K562 (cell line): Measurements from ENCODE around the gene TMEM217. TPM values are rescaled to one million over a fixed set of nuclear protein-coding genes. Genes with fewer than 3 reads are reported as not detected.

Source experiments
- CBFA2T3 ChIP-seq: fragments of 450-650 bp; IDR thresholded peaks from 2 replicates; pipeline ENCODE4 v1.6.1; 2017
- CBX2 ChIP-seq: fragments of 200-600 bp; sonication (generic); IDR thresholded peaks from one replicate; pipeline ENCODE4 v1.6.1; 2012; ENCODE audit warnings: mild to moderate bottlenecking, low read length, inconsistent platforms; ENCODE audit not compliant: insufficient read depth, poor library complexity, severe bottlenecking
- ERF ChIP-seq: fragments of 450-650 bp; formaldehyde crosslinking; IDR thresholded peaks from 2 replicates; pipeline ENCODE4 v1.4.0; 2020; ENCODE audit warnings: mild to moderate bottlenecking, mixed read lengths
- ESRRA ChIP-seq: fragments of 450-650 bp; IDR thresholded peaks from 2 replicates; pipeline ENCODE4 v1.6.1; 2014; ENCODE audit warnings: low read depth, mild to moderate bottlenecking, moderate library complexity, borderline replicate concordance
- HNRNPUL1 ChIP-seq: fragments of 200-400 bp; formaldehyde crosslinking; IDR thresholded peaks from 2 replicates; pipeline ENCODE4 v1.6.1; 2017; ENCODE audit warnings: low read length
- HOXB6 ChIP-seq: fragments of 250-450 bp; sonication (Bioruptor Pico); IDR thresholded peaks from 2 replicates; pipeline ENCODE4 v1.5.1; 2022; ENCODE audit warnings: mild to moderate bottlenecking, borderline replicate concordance
- KLF10 ChIP-seq: fragments of 250-450 bp; sonication (Bioruptor Pico); IDR thresholded peaks from 2 replicates; pipeline ENCODE4 v1.6.1; 2021; ENCODE audit warnings: matching md5 sums
- MECOM ChIP-seq: fragments of 250-450 bp; sonication (Bioruptor Pico); IDR thresholded peaks from 2 replicates; pipeline ENCODE4 v1.8.0; 2022; ENCODE audit warnings: inconsistent platforms
- MEF2A ChIP-seq: IDR thresholded peaks from 2 replicates; pipeline ENCODE4 v1.6.1; 2011; ENCODE audit warnings: low read depth, mild to moderate bottlenecking, low read length, moderate library complexity; ENCODE audit not compliant: control insufficient read depth
- NFRKB ChIP-seq: fragments of 450-650 bp; IDR thresholded peaks from 2 replicates; pipeline ENCODE4 v1.6.1; 2016; ENCODE audit warnings: low read depth
- NR2C1 ChIP-seq, 2 experiments: fragments of 450-650 bp; IDR thresholded peaks; 2 replicates each; pipeline ENCODE4 v1.6.1; 2017; ENCODE audit warnings: mild to moderate bottlenecking in 2 of 2, antibody characterized with exemption in 1 of 2, inconsistent platforms in 1 of 2, missing compliant biosample characterization in 1 of 2, missing genetic modification characterization in 1 of 2
- PBX2 ChIP-seq, 2 experiments: IDR thresholded peaks in 1 of 2; conservative IDR thresholded peaks in 1 of 2; 2 replicates each; pipeline ENCODE4 v1.6.1; 2016; ENCODE audit warnings: low read depth in 2 of 2, mild to moderate bottlenecking in 1 of 2, missing compliant biosample characterization in 1 of 2, missing genetic modification characterization in 1 of 2, moderate library complexity in 1 of 2
- PCBP1 ChIP-seq: fragments of 200-400 bp; formaldehyde crosslinking; IDR thresholded peaks from 2 replicates; pipeline ENCODE4 v1.6.1; 2018; ENCODE audit warnings: mild to moderate bottlenecking, low read depth, low read length; ENCODE audit not compliant: poor library complexity, severe bottlenecking
- PCBP2 ChIP-seq: fragments of 200-400 bp; formaldehyde crosslinking; IDR thresholded peaks from 2 replicates; pipeline ENCODE4 v1.6.1; 2018; ENCODE audit warnings: low read length, low read depth, mild to moderate bottlenecking, moderate library complexity; ENCODE audit not compliant: poor library complexity, severe bottlenecking
- PHF21A ChIP-seq: fragments of 450-650 bp; IDR thresholded peaks from 2 replicates; pipeline ENCODE4 v1.6.1; 2017; ENCODE audit warnings: low read depth, borderline replicate concordance
- RFX7 ChIP-seq: fragments of 250-450 bp; sonication (Bioruptor Pico); IDR thresholded peaks from 2 replicates; pipeline ENCODE4 v1.5.1; 2021; ENCODE audit warnings: mild to moderate bottlenecking
- RUNX1 ChIP-seq: sonication (generic); IDR thresholded peaks from 2 replicates; pipeline ENCODE4 v1.6.1; 2016; ENCODE audit warnings: antibody characterized with exemption, low read depth
- SREBF1 ChIP-seq: fragments of 150-350 bp; IDR thresholded peaks from 2 replicates; pipeline ENCODE4 v1.6.1; 2014; ENCODE audit warnings: antibody characterized with exemption, low read depth, low read length, borderline replicate concordance
- ZKSCAN3 ChIP-seq: fragments of 250-450 bp; sonication (Bioruptor Pico); IDR thresholded peaks from 2 replicates; pipeline ENCODE4 v1.4.0; 2020
- ZNF121 ChIP-seq: sonication (generic); formaldehyde crosslinking; conservative IDR thresholded peaks from 2 replicates; pipeline ENCODE4 v1.8.0; 2022; ENCODE audit warnings: missing genetic modification reagents
- ZNF830 ChIP-seq: fragments of 250-450 bp; sonication (Bioruptor Pico); IDR thresholded peaks from 2 replicates; pipeline ENCODE4 v1.5.0; 2021; ENCODE audit warnings: mild to moderate bottlenecking
- polyA plus RNA-seq, 8 experiments: library from polyadenylated mRNA; depleted of rRNA in 4 of 8; stranded (reverse) in 5 of 8; unstranded in 3 of 8; fragments of >200 nt; fragmentation: Nextera tagmentation in 2 of 8; fragmentation: Illumina TruSeq in 1 of 8; extraction: Ambion mirVana in 2 of 8; extraction: Trizol in 1 of 8; gene quantifications; 2 replicates each; pipeline versions ENCODE4 v1.2.1 to v1.2.3, GENCODE V29; 2011 to 2014; ENCODE audit warnings: inconsistent platforms in 1 of 8, missing spikeins in 1 of 8
- total RNA-seq, 7 experiments: library from RNA; depleted of rRNA in 6 of 7; stranded (reverse); fragments of >200 nt in 6 of 7; fragmentation: Illumina TruSeq in 2 of 7; extraction: Trizol in 2 of 7; gene quantifications; 2 replicates each; pipeline versions ENCODE4 v1.2.1 to v1.2.3, GENCODE V29; 2011 to 2021; ENCODE audit warnings: low replicate concordance in 1 of 7
- TF ChIP-seq, protein P1 (sequence below): fragments of 250-450 bp; sonication (Bioruptor Pico); IDR thresholded peaks from 2 replicates; pipeline ENCODE4 v1.8.0; 2022; ENCODE audit warnings: inconsistent platforms
- TF ChIP-seq, protein P2 (sequence below): sonication (generic); formaldehyde crosslinking; IDR thresholded peaks from 2 replicates; pipeline ENCODE4 v1.8.1; 2022; ENCODE audit warnings: missing genetic modification reagents

TMEM217 gene
- total and polyA plus RNA-seq, 9 of the 15 experiments (the other 6 are each of a cell fraction or from before 2014, with no cell fraction given), result 1.3 to 8.0 (median 1.9) TPM

DNA sequence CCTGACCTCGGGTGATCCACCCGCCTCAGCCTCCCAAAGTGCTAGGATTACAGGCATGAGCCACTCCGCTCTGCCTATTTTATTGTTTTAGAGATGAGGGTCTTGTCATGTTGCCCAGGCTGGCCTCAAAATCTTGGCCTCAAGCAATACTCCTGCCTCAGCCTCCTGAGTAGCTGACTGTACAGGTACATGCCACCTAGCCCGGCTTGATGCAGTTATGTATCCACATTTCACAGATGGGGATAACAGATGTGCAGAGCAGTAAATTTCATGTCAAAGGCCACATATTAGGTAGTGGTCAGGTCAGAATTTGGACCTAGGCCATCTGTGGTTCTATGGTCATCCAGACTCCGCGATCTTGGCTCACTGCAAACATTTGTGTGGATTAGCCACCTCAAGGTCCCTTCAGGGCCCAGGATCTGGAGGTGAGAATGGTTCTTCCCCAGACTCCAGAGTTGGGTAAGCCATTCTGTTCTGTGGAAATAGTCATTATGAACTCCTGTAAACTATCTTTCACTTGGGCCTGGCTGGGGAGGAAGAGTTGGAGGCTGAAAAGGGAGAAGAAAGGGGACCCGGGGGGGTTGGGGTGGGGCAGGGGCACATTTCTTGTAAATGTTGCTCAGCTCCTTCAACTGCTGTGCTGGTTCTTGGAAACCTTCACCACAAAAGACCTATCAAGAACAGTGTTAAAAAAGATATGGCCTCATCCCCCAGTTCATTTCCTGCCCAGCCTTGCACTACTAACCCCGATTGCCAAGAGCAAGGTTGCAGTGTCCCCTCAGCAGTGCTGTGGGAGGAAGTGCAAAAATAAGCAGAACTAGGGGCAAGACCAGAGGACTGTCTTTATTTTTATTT, 75.0 kb downstream of the TMEM217 start (continued):
- TF ChIP-seq PCBP2 (no peak), MEF2A (peak; percentile 25; the same call in 1 of the 2 replicates), HOXB6 (CRISPR knock-in tag) (no peak), ZNF121 (peak; percentile 92), PHF21A (peak; percentile 71; the same call in 1 of the 2 replicates), PCBP1 (no peak), ERF (0 out of 2 replicates have a peak, but pooled peaks have one; percentile 90), HNRNPUL1 (no peak), MECOM (CRISPR knock-in tag) (peak; percentile 20), CBFA2T3 (peak; percentile 92), NR2C1 (IDR thresholded peaks at IDR 0.05) (peak; percentile 28; the same call in 1 of the 2 replicates), NR2C1 (tag; IDR thresholded peaks at IDR 0.05) (peak; percentile 71), RUNX1 (peak; percentile 96), KLF10 (no peak), SREBF1 (no peak), ZNF830 (peak; percentile 92; the same call in 1 of the 2 replicates), PBX2 (CRISPR knock-in tag; IDR thresholded peaks at IDR 0.05; ENCODE audit: low read depth) (no peak), PBX2 (tag; conservative IDR thresholded peaks at IDR 0.05; ENCODE audit: low read depth) (peak; percentile 18; the same call in 1 of the 2 replicates), ZKSCAN3 (CRISPR knock-in tag) (no peak), RFX7 (no peak), NFRKB (peak; percentile 100), ESRRA (peak; percentile 94), CBX2 (no peak)
- TF ChIP-seq, protein P1, sequence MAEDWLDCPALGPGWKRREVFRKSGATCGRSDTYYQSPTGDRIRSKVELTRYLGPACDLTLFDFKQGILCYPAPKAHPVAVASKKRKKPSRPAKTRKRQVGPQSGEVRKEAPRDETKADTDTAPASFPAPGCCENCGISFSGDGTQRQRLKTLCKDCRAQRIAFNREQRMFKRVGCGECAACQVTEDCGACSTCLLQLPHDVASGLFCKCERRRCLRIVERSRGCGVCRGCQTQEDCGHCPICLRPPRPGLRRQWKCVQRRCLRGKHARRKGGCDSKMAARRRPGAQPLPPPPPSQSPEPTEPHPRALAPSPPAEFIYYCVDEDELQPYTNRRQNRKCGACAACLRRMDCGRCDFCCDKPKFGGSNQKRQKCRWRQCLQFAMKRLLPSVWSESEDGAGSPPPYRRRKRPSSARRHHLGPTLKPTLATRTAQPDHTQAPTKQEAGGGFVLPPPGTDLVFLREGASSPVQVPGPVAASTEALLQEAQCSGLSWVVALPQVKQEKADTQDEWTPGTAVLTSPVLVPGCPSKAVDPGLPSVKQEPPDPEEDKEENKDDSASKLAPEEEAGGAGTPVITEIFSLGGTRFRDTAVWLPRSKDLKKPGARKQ, result no peak
- TF ChIP-seq, protein P2, sequence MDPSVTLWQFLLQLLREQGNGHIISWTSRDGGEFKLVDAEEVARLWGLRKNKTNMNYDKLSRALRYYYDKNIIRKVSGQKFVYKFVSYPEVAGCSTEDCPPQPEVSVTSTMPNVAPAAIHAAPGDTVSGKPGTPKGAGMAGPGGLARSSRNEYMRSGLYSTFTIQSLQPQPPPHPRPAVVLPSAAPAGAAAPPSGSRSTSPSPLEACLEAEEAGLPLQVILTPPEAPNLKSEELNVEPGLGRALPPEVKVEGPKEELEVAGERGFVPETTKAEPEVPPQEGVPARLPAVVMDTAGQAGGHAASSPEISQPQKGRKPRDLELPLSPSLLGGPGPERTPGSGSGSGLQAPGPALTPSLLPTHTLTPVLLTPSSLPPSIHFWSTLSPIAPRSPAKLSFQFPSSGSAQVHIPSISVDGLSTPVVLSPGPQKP (CRISPR knock-in tag), result no peak
